ENCODE data around the gene EMILIN3. TPM values are rescaled to one million over a fixed set of nuclear protein-coding genes. Genes with fewer than 3 reads are reported as not detected.

EMILIN3 gene
- total and polyA plus RNA-seq, 7 donors, result 0.12 to 1.5 (median 0.47) TPM; not detected in 1

DNA sequence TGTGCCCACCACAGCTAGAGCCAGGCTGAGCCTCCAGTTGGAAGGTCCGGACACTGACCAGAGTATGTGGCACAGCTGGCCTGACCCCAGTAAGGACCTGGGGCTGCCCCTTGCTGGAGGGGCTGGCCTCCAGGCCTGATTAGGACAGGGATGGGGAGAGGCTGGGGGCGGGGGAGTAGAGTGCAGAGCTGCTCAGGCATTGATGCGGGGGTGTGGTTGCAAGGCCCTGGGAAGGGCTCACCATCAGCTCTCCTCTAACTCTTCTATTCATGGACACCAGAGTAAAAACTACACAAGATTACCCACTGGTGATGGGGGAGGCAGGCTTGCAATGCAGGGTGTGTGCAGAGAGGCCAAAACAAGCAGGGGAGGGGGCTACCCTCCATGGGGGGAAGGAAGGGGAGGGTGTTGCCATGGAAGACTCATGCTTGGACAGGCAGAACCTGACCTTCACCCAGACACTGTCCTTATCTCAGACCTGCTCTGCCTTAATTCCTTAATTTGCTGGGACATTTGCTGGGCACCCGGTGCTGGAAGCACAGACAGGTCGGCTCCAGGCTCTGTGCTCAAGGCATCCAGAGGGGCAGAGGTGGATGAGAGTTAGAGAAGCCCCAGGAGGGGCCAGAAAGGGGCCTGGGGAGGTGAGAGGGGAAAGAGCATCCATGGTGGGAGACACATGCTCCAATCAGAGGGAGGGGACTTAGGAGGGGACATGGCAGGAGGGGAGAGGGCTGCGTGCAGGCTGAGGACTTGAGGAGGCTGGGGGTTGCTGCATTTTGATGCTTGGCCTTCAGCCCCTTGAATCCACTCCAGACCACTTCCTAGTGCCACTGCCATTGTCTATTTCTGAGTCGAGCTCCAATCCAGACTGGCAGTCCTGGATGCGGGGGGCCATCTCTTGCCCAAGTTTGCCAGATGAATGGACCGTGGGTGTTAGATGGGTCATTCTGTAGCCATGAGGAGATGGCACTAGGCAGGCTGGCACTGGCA is 7.6 kb upstream of the EMILIN3 start:
- ATAC-seq (no peak), DNase-seq (no peak)
- no peak for TF ChIP-seq CTCF (IDR thresholded peaks at IDR 0.05)
- 85 to 92% (median 85%) methylated on average over 9 of the region's 9 CpGs for WGBS, 3 donors
- H3K27me3 ChIP-seq (ENCODE audit: insufficient read depth in 3 of 3, low read length in 2 of 3), result no peaks in the 10 kb centered on the region
- H3K27ac ChIP-seq, result no peak overlapping the region
- H3K4me3 ChIP-seq, result no peak overlapping the region
- intact Hi-C loops (cut with DNase I), result no loop called here
- no peaks in the 10 kb centered on the region for H3K36me3 ChIP-seq (ENCODE audit: insufficient read depth in 1 of 2, low read depth in 1 of 2)
- H3K9me3 ChIP-seq, result no peaks in the 10 kb centered on the region
- H3K4me1 ChIP-seq, result no peaks in the 10 kb centered on the region

- TF ChIP-seq CTCF (IDR thresholded peaks at IDR 0.05), result no peak
- 67 to 73% (median 72%) methylated on average over 11 of the region's 11 CpGs for WGBS, 3 donors
These were observed 6.7 kb upstream of the EMILIN3 start for GRCh38 chr20:41373251-41373783.

DNA sequence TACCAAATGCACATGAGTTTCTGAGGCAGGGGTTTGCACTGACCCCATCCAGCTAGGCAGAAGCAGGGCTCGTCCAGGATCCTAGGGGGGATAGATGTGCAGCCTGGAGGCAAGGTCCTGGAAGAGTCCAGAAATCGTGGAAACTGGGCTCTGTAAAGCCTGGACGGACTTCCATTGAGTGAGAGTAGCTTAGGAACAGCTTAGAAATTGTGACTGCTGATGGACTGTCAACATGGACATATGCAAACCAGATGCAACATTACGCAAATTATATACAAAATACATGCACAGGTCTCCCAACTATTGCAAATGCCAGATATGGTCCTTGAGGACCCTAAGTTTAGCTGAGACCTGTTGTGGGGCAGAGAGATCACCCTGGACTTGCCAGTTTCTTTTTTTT is 4.8 kb upstream of the EMILIN3 start:
- intact Hi-C loops (cut with DNase I), result no loop called here
- TF ChIP-seq CTCF (IDR thresholded peaks at IDR 0.05), result no peak

More at GRCh38 chr20:41373251-41373783, 6.7 kb upstream of the EMILIN3 start:
- Histone ChIP-seq H3K9me3 (no peaks in the 10 kb centered on the region), H3K4me1 (no peaks in the 10 kb centered on the region), H3K27me3 (ENCODE audit: insufficient read depth in 3 of 3, low read length in 2 of 3) (no peaks in the 10 kb centered on the region), H3K27ac (no peak overlapping the region), H3K4me3 (no peak overlapping the region), H3K36me3 (ENCODE audit: insufficient read depth in 1 of 2, low read depth in 1 of 2) (no peaks in the 10 kb centered on the region)
- DNase-seq (no peak), ATAC-seq (no peak)
- intact Hi-C loops (cut with DNase I), result no loop called here

DNA sequence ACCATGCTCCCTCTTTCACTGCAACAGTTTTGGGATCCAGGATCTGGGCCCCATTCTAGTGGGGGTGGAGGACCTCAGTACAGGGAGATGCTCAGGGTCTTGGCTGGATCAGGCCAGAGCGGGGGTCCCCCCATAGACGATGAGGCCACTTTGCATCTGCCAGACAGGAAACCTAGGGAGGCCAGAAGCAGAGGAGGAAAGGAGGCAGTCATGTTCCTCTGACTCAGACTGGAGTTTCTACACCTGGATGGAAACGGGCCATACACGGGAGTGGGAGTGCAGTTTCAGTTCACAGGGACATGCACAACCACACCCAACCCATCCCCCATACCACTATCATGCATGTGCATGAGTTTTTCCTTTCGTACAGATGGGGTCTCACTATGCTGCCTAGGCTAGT is 3.6 kb upstream of the EMILIN3 start:
- no peak overlapping the region for H3K27ac ChIP-seq
- ATAC-seq (no peak), DNase-seq (no peak)
- H3K4me3 ChIP-seq, result no peak overlapping the region
- intact Hi-C loops (cut with DNase I), result no loop called here
- no peaks in the 10 kb centered on the region for H3K36me3 ChIP-seq (ENCODE audit: insufficient read depth in 1 of 2, low read depth in 1 of 2)
- no peaks in the 10 kb centered on the region for H3K4me1 ChIP-seq
- WGBS, 3 donors, result 90 to 91% (median 91%) methylated on average over 5 of the region's 5 CpGs
- H3K27me3 ChIP-seq (ENCODE audit: insufficient read depth in 3 of 3, low read length in 2 of 3), result peaks cover 0 to 27% (median 11%) of the 10 kb centered on the region in 3 donors
- H3K9me3 ChIP-seq, result no peaks in the 10 kb centered on the region
- TF ChIP-seq CTCF (IDR thresholded peaks at IDR 0.05), result no peak

More for the DNA sequence above, 4.8 kb upstream of the EMILIN3 start:
- ATAC-seq (no peak), DNase-seq (no peak)
- Histone ChIP-seq H3K27ac (no peak overlapping the region), H3K36me3 (ENCODE audit: insufficient read depth in 1 of 2, low read depth in 1 of 2) (no peaks in the 10 kb centered on the region), H3K27me3 (ENCODE audit: insufficient read depth in 3 of 3, low read length in 2 of 3) (peaks cover 0 to 15% (median 7%) of the 10 kb centered on the region in 3 donors), H3K4me3 (no peak overlapping the region), H3K9me3 (no peaks in the 10 kb centered on the region), H3K4me1 (no peaks in the 10 kb centered on the region)
- 92 to 97% (median 96%) methylated on average over 4 of the region's 4 CpGs for WGBS, 3 donors

Measured in psoas muscle (tissue), 8 donors.